Left renal cortex interstitium (tissue), 4 donors: Measurements from ENCODE around the gene CTSZ. TPM values are rescaled to one million over a fixed set of nuclear protein-coding genes. Genes with fewer than 3 reads are reported as not detected.

Source experiments
- DNase-seq, 4 donors: peaks; one replicate each; pipeline ENCODE4 v3.0.0-alpha.2; 2013; ENCODE audit warnings: low read depth in 4 of 4, low spot score in 2 of 4, missing footprints in 1 of 4
- polyA plus RNA-seq, 4 donors: library from polyadenylated mRNA; unstranded; fragments of 120-200 nt; gene quantifications; one replicate each; pipeline ENCODE4 v1.2.1, GENCODE V29; 2013; ENCODE audit not compliant: insufficient read length in 4 of 4

Gene CTSZ
- polyA plus RNA-seq, 4 donors, result 76.9 to 85.1 (median 80.6) TPM

DNA sequence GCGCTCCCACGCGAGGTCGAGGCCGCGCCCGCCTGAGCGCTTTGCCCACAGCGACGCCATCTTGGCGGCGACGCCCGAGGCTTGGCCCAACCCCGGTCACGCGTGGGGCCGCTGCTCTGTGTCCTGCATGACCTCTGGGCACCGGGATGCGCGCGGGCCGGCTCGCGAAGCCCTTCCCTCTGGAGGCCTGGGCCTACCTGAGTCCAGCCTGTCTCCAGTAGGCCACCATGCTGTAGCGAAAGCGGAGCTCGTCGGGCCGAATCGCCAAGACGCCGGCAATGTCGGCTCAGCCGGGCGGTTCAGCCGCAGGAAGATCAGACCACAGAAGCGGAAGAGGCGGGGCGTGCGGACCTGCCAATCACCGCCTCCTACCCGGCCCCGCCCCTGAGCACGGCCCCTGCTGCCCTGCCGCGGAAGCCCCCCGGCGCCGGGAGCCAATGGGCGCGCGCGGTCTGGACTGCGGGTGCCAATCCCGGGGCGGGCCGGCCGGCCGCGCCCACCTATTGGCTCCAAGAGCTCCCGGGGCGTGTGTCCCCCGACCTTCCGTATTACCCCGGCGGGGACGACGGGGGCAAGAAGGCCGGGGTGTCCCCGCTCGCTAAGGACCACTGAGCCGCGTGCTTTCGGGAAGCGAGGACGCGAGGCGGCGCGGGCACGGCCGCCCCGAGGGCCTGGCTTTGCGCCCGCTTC lies 25.1 kb upstream of the CTSZ start, which contains the start of gene ATP5F1E:
Gene ATP5F1E, minus strand, starts transcription at position 313 of the 690 bp plus-strand sequence. Its CDS starts 84 bp downstream, at position 229.
- peak; percentile 68 to 91 (median 85) for DNase-seq

DNA sequence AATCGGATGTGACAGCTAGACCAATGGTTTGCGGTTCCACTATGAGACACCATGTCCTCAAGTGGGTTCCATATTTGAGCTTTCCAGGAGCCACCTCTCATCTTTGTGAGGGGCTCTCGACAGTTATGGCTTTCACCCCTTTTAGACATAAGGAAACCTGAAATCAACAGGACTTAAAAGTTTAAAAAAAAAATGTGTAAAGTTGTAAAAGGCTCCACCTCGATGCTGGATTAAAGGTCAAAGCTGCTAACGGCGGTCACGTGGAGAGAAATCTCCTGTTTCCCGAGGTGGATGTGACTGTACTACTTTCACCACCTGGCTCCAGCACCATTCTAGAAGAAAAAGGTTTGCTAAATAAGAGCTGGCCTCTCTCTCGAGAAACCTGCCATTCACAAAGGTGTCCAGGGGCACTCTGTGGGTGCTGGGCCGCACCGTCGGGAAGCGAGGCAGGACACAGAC lies 24.5 kb upstream of the CTSZ start:
- no peak for DNase-seq

- no peak for DNase-seq
These were observed 24.0 kb upstream of the CTSZ start for GRCh38 chr20:59030911-59031563.

DNA sequence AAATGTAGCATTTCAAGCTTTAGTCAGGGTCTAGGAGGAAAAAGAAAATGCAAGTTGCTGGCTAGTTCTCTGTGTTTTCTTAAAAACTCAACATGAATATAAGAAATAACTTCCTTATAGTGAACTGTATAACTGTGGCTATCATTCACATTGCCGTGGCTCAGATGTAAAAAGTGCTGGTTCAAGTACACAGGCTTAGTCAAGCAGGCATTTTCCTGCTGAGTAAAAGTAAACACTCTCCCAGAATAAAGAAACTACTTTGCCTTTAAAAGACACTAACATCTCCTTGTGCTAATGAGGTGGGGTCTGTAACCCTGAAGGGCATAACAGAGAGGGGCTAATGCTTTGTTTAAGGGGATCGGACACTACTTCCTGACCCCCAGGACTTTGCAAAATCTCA lies 21.8 kb upstream of the CTSZ start:
- no peak for DNase-seq

GRCh38 chr20:59027741-59028320 lies 20.8 kb upstream of the CTSZ start:
- DNase-seq, result no peak

DNA sequence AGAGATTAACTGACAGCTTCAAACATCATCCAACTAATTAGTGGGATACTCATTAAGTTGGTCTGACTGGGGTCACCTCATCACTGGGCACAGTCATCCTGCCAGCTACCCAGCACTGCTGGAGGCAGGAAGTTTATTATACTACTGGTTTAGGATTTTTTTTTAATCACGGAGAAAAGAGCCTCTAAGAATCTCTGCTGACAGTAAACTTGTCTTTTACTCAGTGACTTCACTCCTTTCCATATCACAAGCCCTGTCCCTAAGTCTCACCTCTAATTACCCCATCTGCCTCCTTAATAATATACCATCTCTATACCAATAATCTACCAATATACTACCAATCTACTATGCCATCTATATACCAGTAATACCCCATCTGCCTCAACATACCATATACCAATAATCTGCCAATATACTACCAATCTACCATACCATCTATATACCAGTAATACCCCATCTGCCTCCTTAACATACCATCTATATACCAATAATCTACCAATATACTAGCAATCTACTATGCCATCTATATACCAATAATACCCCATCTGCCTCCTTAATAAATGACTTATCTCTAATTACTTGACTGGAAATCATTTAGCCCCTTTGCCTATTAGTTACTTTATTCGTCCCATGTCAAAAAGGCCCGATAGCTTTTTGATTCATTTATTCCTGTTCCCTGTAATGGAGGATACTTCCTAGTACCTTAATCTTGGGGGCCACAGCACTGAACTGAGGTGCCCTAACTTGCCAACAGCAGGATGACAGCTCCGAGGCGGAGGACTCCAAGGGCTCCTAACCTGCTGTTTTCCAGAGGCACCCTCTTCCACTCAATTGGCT lies 20.1 kb upstream of the CTSZ start:
- no peak for DNase-seq

GRCh38 chr20:59025511-59025910 lies 18.5 kb upstream of the CTSZ start:
- DNase-seq, result no peak

DNA sequence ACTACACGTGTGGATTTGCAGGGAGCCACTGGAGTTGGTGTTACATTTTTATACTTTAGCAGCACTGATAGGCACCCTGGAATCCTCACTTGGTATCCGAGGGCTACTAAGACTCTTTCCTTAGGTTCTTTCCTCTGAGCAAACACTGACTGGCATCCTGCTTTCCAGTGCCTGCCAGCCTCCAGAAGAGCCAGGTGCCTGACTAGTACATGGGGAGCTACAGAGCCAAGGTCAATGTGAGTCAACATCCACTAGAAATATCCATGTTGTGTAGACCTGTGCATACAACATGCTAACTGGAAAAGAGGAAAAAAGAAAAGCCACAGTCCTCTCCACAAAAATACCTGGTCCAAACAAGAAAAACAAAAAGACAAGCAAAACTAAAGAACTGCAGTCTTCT lies 18.0 kb upstream of the CTSZ start:
- DNase-seq, result no peak

DNA sequence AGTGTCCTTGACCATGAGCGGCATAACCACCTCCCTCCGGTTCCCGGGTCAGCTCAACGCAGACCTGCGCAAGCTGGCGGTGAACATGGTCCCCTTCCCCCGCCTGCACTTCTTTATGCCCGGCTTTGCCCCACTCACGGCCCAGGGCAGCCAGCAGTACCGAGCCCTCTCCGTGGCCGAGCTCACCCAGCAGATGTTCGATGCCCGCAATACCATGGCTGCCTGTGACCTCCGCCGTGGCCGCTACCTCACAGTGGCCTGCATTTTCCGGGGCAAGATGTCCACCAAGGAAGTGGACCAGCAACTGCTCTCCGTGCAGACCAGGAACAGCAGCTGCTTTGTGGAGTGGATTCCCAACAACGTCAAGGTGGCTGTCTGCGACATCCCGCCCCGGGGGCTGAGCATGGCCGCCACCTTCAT lies 17.1 kb upstream of the CTSZ start:
- DNase-seq, result no peak

DNA sequence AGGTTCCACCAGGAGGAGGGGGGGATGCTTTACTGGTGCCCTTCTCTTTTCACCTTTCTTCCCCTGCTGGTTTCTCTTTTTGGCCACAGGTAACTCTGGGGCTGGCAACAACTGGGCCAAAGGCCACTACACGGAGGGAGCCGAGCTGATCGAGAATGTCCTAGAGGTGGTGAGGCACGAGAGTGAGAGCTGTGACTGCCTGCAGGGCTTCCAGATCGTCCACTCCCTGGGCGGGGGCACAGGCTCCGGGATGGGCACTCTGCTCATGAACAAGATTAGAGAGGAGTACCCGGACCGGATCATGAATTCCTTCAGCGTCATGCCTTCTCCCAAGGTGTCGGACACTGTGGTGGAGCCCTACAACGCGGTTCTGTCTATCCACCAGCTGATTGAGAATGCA lies 16.6 kb upstream of the CTSZ start:
- DNase-seq, result no peak

DNA sequence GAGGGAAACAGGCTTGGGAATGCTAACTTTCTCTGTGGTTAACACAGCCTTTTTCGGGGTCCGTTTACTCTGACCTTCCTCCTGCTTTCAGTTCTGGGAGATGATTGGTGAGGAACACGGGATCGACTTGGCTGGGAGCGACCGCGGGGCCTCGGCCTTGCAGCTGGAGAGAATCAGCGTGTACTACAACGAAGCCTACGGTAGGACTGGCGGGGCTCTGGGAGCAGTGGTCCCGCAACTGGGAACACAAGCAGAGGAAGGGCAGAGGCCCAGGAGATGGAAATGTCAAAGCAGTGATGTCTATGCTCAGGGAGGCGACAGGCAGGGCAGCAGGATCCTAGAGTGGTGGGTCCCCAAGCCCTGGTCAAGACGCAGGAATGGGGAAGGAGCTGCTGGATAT lies 15.7 kb upstream of the CTSZ start:
- DNase-seq, result no peak

DNA sequence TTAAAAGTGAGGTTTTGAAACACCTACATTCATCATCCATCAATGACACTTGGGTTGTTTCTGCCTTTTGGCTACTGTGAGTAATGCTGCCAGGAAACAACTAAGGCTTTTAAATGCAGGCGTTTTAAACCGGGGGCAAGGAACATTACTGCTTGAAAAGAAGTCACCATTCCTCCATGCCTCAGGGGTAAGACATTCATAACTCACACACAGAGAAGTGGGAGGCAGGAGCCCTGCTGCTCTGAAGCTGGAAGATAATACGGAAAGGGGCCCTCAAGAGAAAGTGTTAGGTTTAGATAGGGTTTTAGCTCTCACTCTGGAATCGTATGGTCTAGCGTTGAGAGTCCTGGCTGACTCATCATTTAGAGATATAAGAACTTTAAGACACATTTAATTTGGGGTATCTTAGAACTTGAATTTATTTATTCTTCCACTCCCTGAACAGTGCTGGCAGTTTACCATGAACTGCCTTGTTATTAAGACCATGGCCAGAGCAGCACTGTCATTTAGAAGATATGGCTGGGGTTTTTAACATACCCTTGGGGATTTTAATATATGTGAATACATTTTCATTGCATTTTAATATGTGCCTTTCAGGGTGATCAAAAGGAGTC lies 14.0 kb upstream of the CTSZ start:
- DNase-seq, result no peak

DNA sequence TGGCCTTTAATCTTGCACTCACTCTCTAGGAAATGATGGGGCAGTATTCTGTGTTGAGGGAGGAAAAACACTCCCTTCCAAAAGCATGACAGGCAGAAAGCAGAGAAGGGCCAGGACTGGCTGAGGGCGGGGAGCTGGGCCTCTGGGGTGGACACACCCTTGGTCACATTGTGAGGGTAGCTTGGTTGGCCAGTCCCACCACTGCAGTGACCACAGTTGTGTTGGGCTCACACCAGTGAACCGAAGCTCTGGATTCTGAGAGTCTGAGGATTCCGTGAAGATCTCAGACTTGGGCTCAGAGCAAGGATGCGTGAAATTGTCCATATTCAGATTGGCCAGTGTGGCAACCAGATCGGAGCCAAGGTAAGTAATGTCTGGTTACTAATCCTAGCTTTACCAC lies 12.2 kb upstream of the CTSZ start, which contains the start of gene TUBB1:
Gene TUBB1, plus strand, starts transcription at position 213 of the 400 bp plus-strand sequence. Its CDS starts 94 bp downstream, at position 307.
- no peak for DNase-seq

DNA sequence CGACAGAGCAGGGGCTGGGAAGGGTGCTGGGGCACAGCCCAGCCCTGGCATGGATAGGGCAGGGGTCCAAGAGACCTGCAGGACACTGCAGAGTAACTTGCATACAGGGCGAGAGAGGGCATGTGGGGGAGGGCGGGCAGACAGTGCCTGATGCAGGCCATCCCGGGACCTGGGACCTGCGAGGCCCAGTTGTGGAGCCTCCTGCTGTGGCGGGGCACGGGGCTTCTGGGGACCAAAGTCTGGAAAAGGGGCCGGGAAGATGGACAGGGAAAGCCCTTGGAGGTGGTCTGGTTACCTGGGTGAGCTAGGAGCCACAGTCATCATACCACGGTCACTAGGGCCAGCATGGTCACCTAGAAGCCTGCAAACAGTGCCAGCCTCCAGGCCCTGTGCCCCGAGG lies 11.8 kb upstream of the CTSZ start:
- DNase-seq, result no peak

GRCh38 chr20:59017493-59018231 lies 10.6 kb upstream of the CTSZ start:
- no peak for DNase-seq

DNA sequence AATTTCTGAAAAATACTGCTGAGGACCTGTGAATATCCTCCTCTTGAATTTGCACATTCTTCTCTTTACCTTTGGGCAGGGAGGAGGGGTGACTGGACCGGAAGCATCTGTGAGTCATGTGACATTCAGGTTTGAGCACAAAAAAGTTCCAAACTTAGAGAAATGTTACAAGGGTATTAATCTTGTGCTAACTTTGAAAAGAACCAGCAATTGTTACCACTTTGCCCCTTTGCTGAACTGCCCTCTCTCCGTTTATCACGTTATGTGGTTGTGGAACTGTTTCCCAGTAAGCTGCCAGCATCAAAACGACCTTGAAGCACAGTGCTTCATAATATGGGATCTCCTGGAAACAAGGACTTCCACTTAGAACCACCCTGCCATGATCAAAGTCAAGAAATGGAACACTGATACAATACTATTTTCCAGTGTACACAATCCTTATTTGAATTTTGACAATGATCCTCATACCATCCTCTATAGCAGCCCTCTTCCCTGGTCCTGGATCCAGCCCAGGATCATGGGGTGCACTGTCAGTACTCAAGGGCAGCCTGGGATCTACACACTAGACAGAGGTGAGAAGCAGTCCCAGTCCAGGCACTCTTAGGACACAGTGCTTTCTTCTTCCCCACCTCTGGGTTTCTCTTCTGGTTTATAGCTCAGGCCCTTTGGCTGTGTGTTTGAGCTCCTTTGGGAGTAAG lies 9.9 kb upstream of the CTSZ start:
- no peak for DNase-seq

DNA sequence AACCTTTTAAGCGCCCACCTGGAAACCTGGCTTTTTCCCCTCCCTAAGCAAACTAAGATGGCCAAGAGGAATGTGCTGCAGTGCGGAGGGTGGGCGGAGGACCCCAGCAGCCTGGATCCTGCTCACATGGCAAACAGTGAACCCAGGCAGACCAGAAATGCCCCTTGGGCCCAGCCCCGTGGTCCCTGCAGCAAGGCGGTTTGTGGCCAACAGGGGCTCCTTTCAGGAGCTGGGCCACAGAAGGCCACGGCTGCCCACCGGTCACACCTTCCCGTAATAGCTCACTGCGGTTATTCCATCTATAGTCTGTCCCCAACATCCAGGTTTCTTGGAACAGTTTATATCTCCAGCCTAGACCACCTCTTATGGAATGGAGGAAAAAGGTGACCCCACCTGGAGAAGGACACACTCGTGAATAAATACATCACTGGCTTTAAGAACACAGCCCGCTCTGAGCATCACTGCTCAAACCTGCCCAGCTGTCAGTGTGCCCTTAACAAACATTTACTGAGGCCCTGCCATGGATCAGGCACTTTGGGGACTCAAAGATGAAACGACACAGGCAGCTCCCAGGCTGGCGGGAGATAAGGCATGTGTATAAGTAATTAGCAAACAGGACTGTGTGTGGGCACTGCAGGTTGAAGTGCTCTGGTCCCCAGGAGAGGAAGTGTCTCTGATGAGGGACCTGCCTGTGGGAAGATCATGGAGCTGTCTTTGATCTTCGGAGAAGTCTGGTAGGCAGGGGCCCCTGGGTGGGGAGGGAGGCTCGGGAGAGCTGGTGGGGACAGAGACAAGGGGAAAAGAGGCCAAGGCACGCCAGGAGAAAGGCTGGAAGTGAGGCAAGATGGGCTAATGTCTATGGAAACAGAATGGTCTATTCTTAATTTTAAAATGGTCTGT lies 9.0 kb upstream of the CTSZ start:
- DNase-seq, result no peak

- DNase-seq, result no peak
These were observed 8.4 kb upstream of the CTSZ start for GRCh38 chr20:59015411-59015810.
